A172 (cell line): ENCODE measurements around the gene TLX3. TPM values are rescaled to one million over a fixed set of nuclear protein-coding genes. Genes with fewer than 3 reads are reported as not detected.
"Not testable (repeated sequence)": the region's sequence is repeated elsewhere in the genome, so short reads cannot be mapped to it uniquely, and the experiment has no call there.

Source experiments
- DNase-seq: peaks from one replicate; pipeline ENCODE4 v3.0.0-alpha.2; 2015; ENCODE audit warnings: low spot score
- total RNA-seq: library from RNA; depleted of rRNA; stranded (reverse); fragments of >200 nt; shearing (Covaris generic); gene quantifications from 2 replicates; pipeline ENCODE4 v1.2.3, GENCODE V29; 2014; rRNA removed

The TLX3 gene
- not detected in 2 replicates for total RNA-seq

GRCh38 chr5:171308453-171309275 is at the start of gene TLX3:
TSS of gene TLX3 (plus strand) at chr5:171309248. CDS start at chr5:171309366, 118 bp downstream.
- no peak for DNase-seq

DNA sequence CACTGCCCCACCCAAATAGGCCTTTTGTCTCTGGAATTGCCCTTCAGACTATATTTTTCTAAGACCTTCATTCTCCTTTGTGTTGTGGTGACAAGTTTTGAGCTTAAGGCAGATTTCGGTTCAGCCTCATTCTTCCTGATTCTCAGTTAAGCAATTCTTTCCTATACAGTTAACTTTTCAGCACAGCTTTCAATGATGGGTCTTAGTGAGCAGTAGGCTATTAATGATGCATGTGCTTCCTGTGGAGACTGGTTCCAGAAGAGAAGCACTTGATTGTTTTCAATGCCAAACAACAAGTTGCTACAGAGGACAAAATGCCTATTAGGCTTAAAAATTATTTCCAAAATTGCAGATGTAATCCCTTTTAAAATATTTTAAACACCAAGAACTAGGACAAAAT is 47.7 kb upstream of the TLX3 start:
- DNase-seq, result no peak

DNA sequence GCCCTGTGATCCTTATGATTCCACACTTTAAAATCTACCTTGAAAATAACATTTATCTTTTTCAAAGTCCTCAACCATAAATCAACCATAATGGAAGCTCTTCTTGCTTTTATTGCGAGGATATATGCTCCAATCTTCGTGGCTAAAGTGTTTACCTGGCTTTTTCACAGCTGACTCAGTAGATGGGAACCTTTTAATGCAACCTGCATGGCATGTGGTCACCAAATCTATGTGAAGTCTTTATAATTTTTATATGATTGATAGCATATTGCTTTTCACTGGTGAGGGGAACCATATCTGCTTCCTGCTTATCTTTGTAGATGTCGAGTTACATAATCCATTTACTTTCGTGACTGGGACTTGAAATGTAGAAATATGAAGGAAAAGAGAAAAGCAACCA is 47.1 kb upstream of the TLX3 start:
- no peak for DNase-seq

- no peak for DNase-seq
Measured at GRCh38 chr5:171263181-171263580, 45.9 kb upstream of the TLX3 start.

GRCh38 chr5:171264843-171265242 is 44.2 kb upstream of the TLX3 start:
- no peak for DNase-seq

DNA sequence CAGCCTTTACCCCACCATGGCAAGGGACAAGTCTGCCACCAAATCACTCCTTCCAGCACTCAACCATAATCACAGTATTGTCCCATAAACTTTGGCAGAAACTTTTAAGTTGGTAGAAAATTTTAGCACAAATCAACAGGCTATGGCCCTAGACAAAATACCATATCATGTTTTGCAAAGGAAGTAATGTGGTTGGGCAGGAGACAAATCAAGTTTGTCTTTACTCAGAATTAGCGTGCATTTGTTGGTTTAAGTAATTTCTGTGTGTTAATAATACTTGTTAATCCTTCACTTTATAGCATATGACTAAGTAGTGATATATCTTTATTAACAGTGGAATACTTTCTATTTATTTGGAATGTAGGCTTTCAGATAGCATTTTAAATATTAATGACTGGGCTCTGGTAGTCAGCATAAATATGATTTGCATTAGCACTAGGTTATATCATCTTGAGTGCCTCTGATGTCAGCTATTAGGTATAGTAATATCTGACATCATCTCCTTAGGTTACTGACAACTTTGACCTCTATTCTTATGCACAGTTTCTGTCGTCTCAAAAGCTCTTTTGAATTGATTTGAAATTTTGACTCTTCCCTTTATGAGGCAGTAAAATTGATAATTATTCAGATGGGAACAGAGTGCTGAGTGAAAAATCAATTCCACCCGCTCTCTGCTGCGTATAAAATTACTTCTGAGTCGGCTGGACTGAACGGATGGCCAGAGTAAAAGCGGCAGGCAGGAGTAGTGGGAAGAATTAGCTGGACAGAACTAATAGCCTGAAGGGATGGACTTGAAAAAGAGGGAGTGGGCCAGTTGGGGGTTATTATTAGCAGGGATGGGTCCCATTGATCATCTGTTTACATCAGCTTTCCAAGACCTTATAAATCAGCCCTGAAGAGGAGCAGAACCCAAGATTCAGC is 40.1 kb upstream of the TLX3 start:
- DNase-seq, result no peak

- no peak for DNase-seq
Measured at GRCh38 chr5:171269717-171270116, 39.3 kb upstream of the TLX3 start.

- no peak for DNase-seq
Measured at GRCh38 chr5:171270136-171270535, 38.9 kb upstream of the TLX3 start.

GRCh38 chr5:171271798-171272197 is 37.2 kb upstream of the TLX3 start:
- DNase-seq, result no peak

GRCh38 chr5:171272996-171273970 is 35.8 kb upstream of the TLX3 start:
- peak; percentile 47 for DNase-seq

DNA sequence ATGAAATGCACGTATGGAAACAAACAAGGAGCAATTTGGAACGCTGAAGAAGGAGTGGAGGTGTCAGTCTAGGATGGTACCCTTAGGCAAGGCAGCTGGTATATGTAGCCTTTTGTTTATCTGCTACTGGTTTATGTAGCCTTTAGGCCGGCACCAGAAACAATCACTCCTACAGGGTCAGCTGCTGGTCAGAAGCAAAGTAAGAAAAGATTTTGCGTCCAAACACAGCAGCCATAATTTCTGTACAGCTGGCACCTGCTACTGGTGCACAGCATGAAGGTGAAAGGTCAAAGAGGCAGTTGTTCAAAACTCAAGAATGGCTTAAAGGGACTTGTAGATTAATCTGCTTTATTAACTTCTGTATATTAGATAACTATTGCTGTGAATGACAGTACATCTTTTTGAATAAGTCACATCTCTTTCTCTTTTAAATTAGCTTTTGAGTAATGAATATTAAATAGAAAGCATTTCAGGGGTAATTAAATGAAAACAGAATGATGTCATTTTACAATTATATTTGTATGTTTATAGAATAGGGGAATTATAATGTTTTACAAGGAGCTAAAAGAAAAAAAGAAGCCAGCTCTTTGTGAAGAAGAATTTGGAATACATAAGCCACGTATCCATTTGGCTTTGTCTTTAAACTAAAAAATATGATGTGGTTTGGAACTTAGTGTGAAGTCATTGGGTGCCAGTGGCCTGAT is 33.1 kb upstream of the TLX3 start:
- DNase-seq, result no peak

DNA sequence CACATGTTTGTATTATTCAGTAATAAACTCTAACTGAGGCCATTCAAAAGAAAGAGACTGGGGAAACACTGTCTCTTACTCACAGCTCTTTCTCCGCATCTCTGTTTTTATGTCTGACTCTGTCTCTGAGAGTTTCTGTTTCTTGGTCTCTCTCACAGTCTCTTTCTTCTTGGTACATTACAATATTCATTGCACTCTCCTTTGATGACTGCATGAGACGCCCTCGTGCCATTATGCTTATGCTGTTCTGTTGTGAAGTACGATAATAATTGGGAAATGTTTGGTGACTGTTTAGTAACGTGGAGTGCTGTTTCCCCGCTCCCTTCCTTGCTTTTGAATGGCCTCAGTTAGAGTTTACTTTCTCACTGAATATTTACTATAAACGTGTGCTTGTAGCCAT is 25.3 kb upstream of the TLX3 start:
- no peak for DNase-seq

GRCh38 chr5:171285465-171285864 is 23.6 kb upstream of the TLX3 start:
- DNase-seq, result no peak

- DNase-seq, result peak; percentile 31
Measured at GRCh38 chr5:171288066-171288465, 21.0 kb upstream of the TLX3 start.

GRCh38 chr5:171291371-171291770 is 17.7 kb upstream of the TLX3 start:
- no peak for DNase-seq

DNA sequence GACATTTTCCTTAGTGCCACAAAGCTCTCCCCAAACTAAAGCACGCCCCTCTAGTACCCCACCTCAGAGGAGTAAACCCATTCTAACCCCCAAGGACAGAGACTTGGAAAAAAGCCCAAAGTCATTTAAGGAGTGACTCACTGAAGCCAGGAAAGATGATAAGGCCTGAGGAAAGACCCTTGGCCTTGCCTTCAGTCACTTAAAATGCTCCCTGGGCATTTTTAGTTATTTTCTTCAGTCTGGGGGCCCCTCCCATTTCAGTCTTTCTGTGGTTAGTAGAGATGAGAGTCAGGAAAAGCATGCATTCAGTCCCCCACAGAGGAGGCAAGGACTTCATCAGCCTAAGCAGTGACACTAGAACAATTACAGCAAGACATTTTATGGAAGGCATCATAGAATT is 13.7 kb upstream of the TLX3 start:
- DNase-seq, result peak; percentile 25

DNA sequence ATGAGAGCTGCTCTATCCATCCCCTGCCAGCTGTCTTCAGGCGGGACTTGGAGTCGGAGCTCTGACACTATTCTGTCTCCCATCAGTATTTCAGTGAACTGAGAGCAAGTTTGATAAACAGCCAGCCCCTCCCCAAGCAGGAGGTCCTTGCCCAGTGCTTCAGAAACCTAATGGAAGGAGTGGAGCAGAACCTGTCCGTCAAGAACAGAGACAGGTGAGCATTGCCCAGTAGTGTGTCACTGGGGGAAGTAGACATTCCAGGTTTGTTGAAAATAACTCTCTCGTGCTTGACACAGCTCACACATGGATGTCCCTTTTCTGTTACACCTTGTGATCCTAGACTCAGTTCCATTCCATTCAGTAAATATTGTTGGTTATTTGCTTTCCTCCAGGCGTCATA is 13.2 kb upstream of the TLX3 start:
- DNase-seq, result no peak

DNA sequence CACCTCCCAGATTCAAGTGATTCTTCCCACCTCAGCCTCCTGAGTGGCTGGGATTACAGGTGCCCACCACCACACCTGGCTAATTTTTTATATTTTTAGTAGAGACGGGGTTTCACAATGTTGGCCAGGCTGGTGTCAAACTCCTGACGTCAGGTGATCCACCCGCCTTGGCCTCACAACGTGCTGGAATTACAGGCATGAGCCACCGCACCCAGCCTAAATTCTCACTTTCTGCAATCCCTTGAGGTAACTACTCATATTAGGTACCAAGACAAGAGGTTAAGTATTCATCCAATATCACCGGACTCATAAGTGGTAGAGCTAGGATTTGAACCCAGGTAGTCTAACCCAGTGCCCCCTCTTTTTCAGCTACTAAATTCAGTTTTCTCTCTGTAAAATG is 11.1 kb upstream of the TLX3 start:
- not testable (repeated sequence) for DNase-seq

GRCh38 chr5:171299228-171299627 is 9.8 kb upstream of the TLX3 start:
- no peak for DNase-seq

DNA sequence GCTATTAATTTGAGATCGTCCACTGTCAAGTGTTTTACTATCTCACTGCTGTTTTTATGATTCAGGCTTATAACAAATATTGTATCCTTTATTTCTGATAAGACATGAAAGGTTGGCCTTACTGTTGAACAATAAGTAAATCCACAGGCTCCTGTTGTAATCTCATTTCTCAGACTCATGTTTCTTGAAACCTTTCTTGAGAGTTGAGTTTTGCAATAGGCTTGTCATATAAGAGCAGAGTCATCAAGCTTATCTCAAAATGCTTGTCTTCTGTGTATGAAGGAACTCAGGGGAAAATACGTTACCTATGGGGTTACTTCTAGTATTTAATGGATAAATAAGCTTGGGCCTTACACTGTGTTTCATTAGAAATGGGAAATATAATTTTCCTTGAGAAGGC is 9.2 kb upstream of the TLX3 start:
- no peak for DNase-seq

DNA sequence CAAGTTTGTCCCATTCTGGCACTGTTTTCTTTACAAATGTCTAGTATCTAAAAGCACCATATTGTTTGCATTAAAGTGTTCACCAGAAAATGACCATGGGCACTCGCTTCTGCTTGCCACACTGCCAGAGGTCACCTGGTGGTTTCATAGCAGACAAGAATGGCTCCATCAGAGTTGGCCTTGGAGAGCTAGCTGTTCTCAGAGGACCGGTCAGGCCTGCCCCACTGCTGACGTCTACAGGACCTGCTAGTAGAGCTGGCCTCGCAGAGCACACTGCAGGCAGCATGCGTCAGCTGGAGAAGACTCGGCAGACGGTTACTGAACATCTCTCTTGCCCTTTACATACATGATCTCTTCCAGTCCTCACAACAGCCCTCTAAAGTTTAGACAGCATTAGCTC is 8.7 kb upstream of the TLX3 start:
- no peak for DNase-seq
